Endothelial cell of umbilical vein (primary cell): ENCODE data around the gene MYO9A. TPM values are rescaled to one million over a fixed set of nuclear protein-coding genes. Genes with fewer than 3 reads are reported as not detected.

Experiments
- BruUV-seq: library from RNA; stranded (reverse); fragments of 400-500 nt; replicated peaks from 2 replicates; lab custom pipeline; 2021; lab: Mats Ljungman, UMichigan
- CTCF ChIA-PET: fragments of 300-600, 350-600 bp; sonication (Branson Sonifier 250); formaldehyde crosslinking; loops from one replicate; lab custom pipeline; 2021; ENCODE audit warnings: antibody characterized with exemption, inconsistent platforms; lab: Charles Lee
- POLR2A ChIA-PET: fragments of 300-600, 350-600 bp; sonication (Branson Sonifier 250); formaldehyde crosslinking; loops from one replicate; lab custom pipeline; 2021; ENCODE audit warnings: antibody characterized with exemption, inconsistent platforms; lab: Charles Lee
- DNase-seq: peaks from one replicate; pipeline ENCODE4 v3.0.0-alpha.2; 2011; ENCODE audit warnings: low read depth, low spot score
- FAIRE-seq: peaks from 2 replicates; lab custom pipeline; 2011; peaks lifted over from hg19 to GRCh38; lab: Jason Lieb, UNC
- H2AFZ ChIP-seq: 2 replicates; pipeline ENCODE4 v1.6.0; 2012; ENCODE audit warnings: low read depth, low read length, control low read depth, inconsistent platforms
- H3K27ac ChIP-seq: 2 replicates; pipeline ENCODE4 v1.5.1; 2011; ENCODE audit warnings: low read depth, mild to moderate bottlenecking, control low read depth, low read length, moderate library complexity; ENCODE audit not compliant: insufficient read depth
- H3K27me3 ChIP-seq, 2 experiments: 2 replicates each; pipeline versions ENCODE4 v1.6.0 to v1.6.1; 2011; ENCODE audit warnings: low read length in 2 of 2, mixed read lengths in 1 of 2; ENCODE audit not compliant: control insufficient read depth in 2 of 2, insufficient read depth in 2 of 2
- H3K36me3 ChIP-seq, 2 experiments: 2 replicates in 1 of 2; 3 replicates in 1 of 2; pipeline ENCODE4 v1.5.1; 2011; ENCODE audit warnings: low read length in 2 of 2, mild to moderate bottlenecking in 1 of 2, moderate library complexity in 1 of 2; ENCODE audit not compliant: control insufficient read depth in 2 of 2, insufficient read depth in 2 of 2; ENCODE audit errors: extremely low read depth in 1 of 2
- H3K4me1 ChIP-seq: 3 replicates; pipeline ENCODE4 v1.5.1; 2011; ENCODE audit warnings: mild to moderate bottlenecking, low read length; ENCODE audit not compliant: control insufficient read depth, insufficient read depth; ENCODE audit errors: extremely low read depth
- H3K4me2 ChIP-seq: 2 replicates; pipeline ENCODE4 v1.6.1; 2011; ENCODE audit warnings: low read length, control low read depth, mixed read lengths; ENCODE audit not compliant: insufficient read depth
- H3K4me3 ChIP-seq, 3 experiments: fragments of 200-600 bp in 1 of 3; sonication (generic), shearing (Covaris generic) in 1 of 3; replicated peaks in 1 of 3; 2 replicates each; pipeline ENCODE4 v1.5.1; 2011 to 2016; ENCODE audit warnings: control low read depth in 3 of 3, low read length in 3 of 3, mild to moderate bottlenecking in 2 of 3, inconsistent platforms in 1 of 3, low read depth in 1 of 3, moderate library complexity in 1 of 3; ENCODE audit not compliant: insufficient read depth in 1 of 3
- H3K79me2 ChIP-seq: 2 replicates; pipeline ENCODE4 v1.6.0; 2012; ENCODE audit warnings: low read length, inconsistent platforms; ENCODE audit not compliant: control insufficient read depth, insufficient read depth
- H3K9ac ChIP-seq: replicated peaks from 2 replicates; pipeline ENCODE3; 2011; ENCODE audit warnings: low read length, control low read depth; ENCODE audit not compliant: insufficient read depth; ENCODE audit errors: extremely low read depth
- H3K9me1 ChIP-seq: replicated peaks from 3 replicates; pipeline ENCODE4 v1.6.0; 2011; ENCODE audit warnings: mild to moderate bottlenecking, low read length; ENCODE audit not compliant: control insufficient read depth, insufficient read depth; ENCODE audit errors: extremely low read depth
- H3K9me3 ChIP-seq: replicated peaks from 2 replicates; pipeline ENCODE4 v1.5.1; 2012; ENCODE audit warnings: low read length, inconsistent platforms; ENCODE audit not compliant: control insufficient read depth, insufficient read depth
- H4K20me1 ChIP-seq: replicated peaks from 2 replicates; pipeline ENCODE3; 2011; ENCODE audit warnings: mild to moderate bottlenecking, low read length; ENCODE audit not compliant: control insufficient read depth, insufficient read depth; ENCODE audit errors: extremely low read depth
- CTCF ChIP-seq, 2 donors: IDR thresholded peaks; 1 replicate in 1 of 2; 2 replicates in 1 of 2; pipeline ENCODE4 v1.5.1; 2011; ENCODE audit warnings: low read length in 2 of 2, mild to moderate bottlenecking in 2 of 2, moderate library complexity in 2 of 2, control low read depth in 1 of 2, inconsistent platforms in 1 of 2, low read depth in 1 of 2; ENCODE audit not compliant: insufficient read depth in 1 of 2; ENCODE audit errors: extremely low read depth in 1 of 2
- EZH2 ChIP-seq: IDR thresholded peaks from 2 replicates; pipeline ENCODE4 v1.6.1; 2012; ENCODE audit warnings: borderline replicate concordance, low read depth, mild to moderate bottlenecking, moderate library complexity, low read length, inconsistent platforms; ENCODE audit not compliant: severe bottlenecking
- FOS ChIP-seq: IDR thresholded peaks from 2 replicates; pipeline ENCODE4 v1.6.1; 2011; ENCODE audit warnings: mild to moderate bottlenecking, low read length, moderate library complexity, borderline replicate concordance; ENCODE audit not compliant: insufficient read depth
- GATA2 ChIP-seq: IDR thresholded peaks from 2 replicates; pipeline ENCODE4 v1.7.0; 2011; ENCODE audit warnings: low read depth, mild to moderate bottlenecking, moderate library complexity, mixed read lengths, low read length; ENCODE audit not compliant: insufficient read length, insufficient read depth
- JUN ChIP-seq: IDR thresholded peaks from 2 replicates; pipeline ENCODE4 v1.6.1; 2011; ENCODE audit warnings: borderline replicate concordance, low read depth; ENCODE audit not compliant: insufficient read length, insufficient read depth
- MAX ChIP-seq: IDR thresholded peaks from 2 replicates; pipeline ENCODE4 v1.6.1; 2011; ENCODE audit not compliant: insufficient read depth, insufficient read length
- MYC ChIP-seq: IDR thresholded peaks from one replicate; pipeline ENCODE4 v1.6.1; 2011; ENCODE audit warnings: mild to moderate bottlenecking, low read depth, low read length
- POLR2A ChIP-seq: IDR thresholded peaks from 2 replicates; pipeline ENCODE4 v1.6.1; 2012; ENCODE audit warnings: low read depth, mild to moderate bottlenecking, control low read depth, low read length
- POLR2AphosphoS5 ChIP-seq: IDR thresholded peaks from 2 replicates; pipeline ENCODE4 v1.6.1; 2012; ENCODE audit warnings: low read depth, mild to moderate bottlenecking, control low read depth, low read length, moderate library complexity; ENCODE audit not compliant: insufficient read depth
- dilution Hi-C: fragments of 300-500 bp; cut with MboI; formaldehyde crosslinking; loops from one replicate; pipeline ENCODE4 v1.15.0; 2019; ENCODE audit warnings: low sequenced_read_pairs; ENCODE audit not compliant: extremely low pct_ligation_motif_present
- intact Hi-C: fragments of 100-400 bp; cut with micrococcal nuclease; formaldehyde crosslinking; loops from one replicate; pipeline ENCODE4 v1.10.0; 2022
- polyA plus RNA-seq, 4 experiments: library from polyadenylated mRNA; depleted of rRNA in 3 of 4; stranded (reverse) in 3 of 4; unstranded in 1 of 4; fragments of >200 nt; gene quantifications; 2 replicates each; pipeline versions ENCODE4 v1.2.1 to v1.2.3, GENCODE V29; 2011 to 2012; ENCODE audit warnings: missing spikeins in 1 of 4
- total RNA-seq: library from RNA; stranded (reverse); gene quantifications from 2 replicates; pipeline ENCODE4 v1.2.3, GENCODE V29; 2021

Gene MYO9A
- total and polyA plus RNA-seq, 2 donors (not counting 3 experiments of a cell fraction or from before 2014, with no cell fraction given), result 6.4 to 30.3 TPM

- peaks cover 9% of the 10 kb centered on the region for H3K4me1 ChIP-seq
- no peak overlapping the region for H3K9ac ChIP-seq
- H3K79me2 ChIP-seq, result peaks cover 7% of the 10 kb centered on the region
- H3K9me1 ChIP-seq, result no peaks in the 10 kb centered on the region
- H4K20me1 ChIP-seq, result no peaks in the 10 kb centered on the region
- TF ChIP-seq GATA2, result no peak
- no peak for TF ChIP-seq CTCF (IDR thresholded peaks at IDR 0.05; ENCODE audit: extremely low read depth in 1 of 2, insufficient read depth in 1 of 2, low read depth in 1 of 2, low read length in 2 of 2)
- TF ChIP-seq JUN, result no peak
- no peak for TF ChIP-seq POLR2AphosphoS5
- TF ChIP-seq EZH2, result no peak
- no peak for TF ChIP-seq MYC
- no peak for TF ChIP-seq FOS
- no peak for TF ChIP-seq MAX
- TF ChIP-seq POLR2A, result no peak
- no peaks in the 10 kb centered on the region for H3K36me3 ChIP-seq
- dilution Hi-C loops (no loop called here), intact Hi-C loops (no loop called here)
- no peaks in the 10 kb centered on the region for H3K9me3 ChIP-seq
- FAIRE-seq, result no peak
- no peak overlapping the region for H3K27ac ChIP-seq
- ChIA-PET CTCF (interaction anchor here (1.1 to 1.4 kb wide), 3 partner anchors 12 to 281 kb away, joined by 3 to 4 read pairs (median 3); no protein-coding TSS in a partner anchor), POLR2A (no interaction called here)
- H3K27me3 ChIP-seq, result no peaks in the 10 kb centered on the region
- H2AFZ ChIP-seq, result no peak overlapping the region
- no peak overlapping the region for H3K4me3 ChIP-seq
- no TSS peak for BruUV-seq
- H3K4me2 ChIP-seq, result no peak overlapping the region
- DNase-seq, result no peak
Measured at GRCh38 chr15:72033711-72034110, 84.2 kb downstream of the MYO9A start.
